Neural cell (in vitro differentiated cells): ENCODE results near the gene ZNF438. TPM values are rescaled to one million over a fixed set of nuclear protein-coding genes. Genes with fewer than 3 reads are reported as not detected.

Source experiments
- H2AFZ ChIP-seq: fragments of 200-600, 300-800 bp; sonication (generic), shearing (Covaris generic); 2 replicates; pipeline ENCODE4 v1.6.0; 2014; ENCODE audit warnings: low read depth, mild to moderate bottlenecking, antibody characterized with exemption, low read length, moderate library complexity
- H3F3A ChIP-seq: fragments of 200-600 bp; shearing (Covaris generic); 2 replicates; pipeline ENCODE4 v1.6.1; 2016; ENCODE audit warnings: mild to moderate bottlenecking, moderate library complexity, mixed read lengths, antibody characterized with exemption, low read length; ENCODE audit not compliant: insufficient read depth, poor library complexity, severe bottlenecking
- H3K27ac ChIP-seq: fragments of 200-600, 300-800 bp; sonication (generic), shearing (Covaris generic); 2 replicates; pipeline ENCODE4 v1.5.1; 2014; ENCODE audit warnings: mild to moderate bottlenecking, low read length, moderate library complexity
- H3K27me3 ChIP-seq: fragments of 300-800, 200-600 bp; sonication (generic), shearing (Covaris generic); 2 replicates; pipeline ENCODE4 v1.6.0; 2014; ENCODE audit warnings: mild to moderate bottlenecking, low read depth, low read length, moderate library complexity; ENCODE audit not compliant: insufficient read depth
- H3K36me3 ChIP-seq: fragments of 300-800, 200-600 bp; sonication (generic), shearing (Covaris generic); 2 replicates; pipeline ENCODE4 v1.5.1; 2014; ENCODE audit warnings: mild to moderate bottlenecking, antibody characterized with exemption, low read length, moderate library complexity; ENCODE audit not compliant: insufficient read depth
- H3K4me2 ChIP-seq: fragments of 300-800, 200-600 bp; sonication (generic), shearing (Covaris generic); 2 replicates; pipeline ENCODE4 v1.6.0; 2014; ENCODE audit warnings: mild to moderate bottlenecking, low read length
- H3K4me3 ChIP-seq: fragments of 300-800, 200-600 bp; sonication (generic), shearing (Covaris generic); 2 replicates; pipeline ENCODE4 v1.5.1; 2014; ENCODE audit warnings: mild to moderate bottlenecking, low read length, moderate library complexity
- H3K79me2 ChIP-seq: fragments of 200-600 bp; shearing (Covaris generic); replicated peaks from 2 replicates; pipeline ENCODE4 v1.6.0; 2014; ENCODE audit warnings: mild to moderate bottlenecking, low read length, moderate library complexity; ENCODE audit not compliant: insufficient read depth
- H3K9ac ChIP-seq: fragments of 300-800, 200-600 bp; sonication (generic), shearing (Covaris generic); 2 replicates; pipeline ENCODE4 v1.6.1; 2016; ENCODE audit warnings: mild to moderate bottlenecking, low read length, mixed read lengths
- H3K9me2 ChIP-seq: fragments of 200-600 bp; shearing (Covaris generic); 2 replicates; pipeline ENCODE4 v1.6.1; 2016; ENCODE audit warnings: mild to moderate bottlenecking, low read length, mixed read lengths; ENCODE audit not compliant: insufficient read depth
- H3K9me3 ChIP-seq: fragments of 200-600, 300-800 bp; sonication (generic), shearing (Covaris generic); 2 replicates; pipeline ENCODE4 v1.6.1; 2016; ENCODE audit warnings: mild to moderate bottlenecking, mixed run types, low read length, moderate library complexity, mixed read lengths
- H4K20me1 ChIP-seq: fragments of 200-600 bp; shearing (Covaris generic); 2 replicates; pipeline ENCODE4 v1.6.1; 2016; ENCODE audit warnings: mild to moderate bottlenecking, mixed run types; ENCODE audit not compliant: insufficient read depth
- CTCF ChIP-seq: fragments of 450-650 bp; IDR thresholded peaks from 2 replicates; pipeline ENCODE4 v1.5.1; 2014; ENCODE audit warnings: antibody characterized with exemption, mild to moderate bottlenecking, moderate library complexity; ENCODE audit not compliant: poor library complexity, severe bottlenecking
- EP300 ChIP-seq: fragments of 450-650 bp; conservative IDR thresholded peaks from 2 replicates; pipeline ENCODE4 v1.6.1; 2014; ENCODE audit warnings: antibody characterized with exemption, mild to moderate bottlenecking, moderate library complexity; ENCODE audit not compliant: poor library complexity, severe bottlenecking
- EZH2 ChIP-seq: fragments of 200-600, 300-800 bp; shearing (Covaris generic), sonication (generic); IDR thresholded peaks from 2 replicates; pipeline ENCODE4 v1.6.1; 2014; ENCODE audit warnings: antibody characterized with exemption, low read length, borderline replicate concordance, mild to moderate bottlenecking; ENCODE audit not compliant: insufficient read depth, poor library complexity, severe bottlenecking
- MXI1 ChIP-seq: fragments of 450-650 bp; conservative IDR thresholded peaks from 2 replicates; pipeline ENCODE4 v1.6.1; 2014; ENCODE audit warnings: antibody characterized with exemption, mild to moderate bottlenecking; ENCODE audit not compliant: poor library complexity, severe bottlenecking
- POLR2AphosphoS5 ChIP-seq: IDR thresholded peaks from 2 replicates; pipeline ENCODE4 v1.6.1; 2012
- RAD21 ChIP-seq: fragments of 450-650 bp; conservative IDR thresholded peaks from 2 replicates; pipeline ENCODE4 v1.6.1; 2014; ENCODE audit warnings: antibody characterized with exemption, mild to moderate bottlenecking, moderate library complexity
- REST ChIP-seq: IDR thresholded peaks from 2 replicates; pipeline ENCODE4 v1.6.1; 2012; ENCODE audit warnings: borderline replicate concordance
- SMC3 ChIP-seq: fragments of 450-650 bp; conservative IDR thresholded peaks from 2 replicates; pipeline ENCODE4 v1.6.1; 2014; ENCODE audit warnings: antibody characterized with exemption, mild to moderate bottlenecking, moderate library complexity; ENCODE audit not compliant: poor library complexity
- TAF1 ChIP-seq: IDR thresholded peaks from 2 replicates; pipeline ENCODE4 v1.6.1; 2012; ENCODE audit warnings: low read depth
- polyA plus RNA-seq: library from polyadenylated mRNA; depleted of rRNA; stranded (reverse); fragments of >200 nt; gene quantifications from 2 replicates; pipeline ENCODE4 v1.2.3, GENCODE V29; 2014

The ZNF438 gene
- polyA plus RNA-seq, 1 donor from 2014 or later = 0.78 TPM

GRCh38 chr10:31037749-31038148, 6.1 kb upstream of the ZNF438 start:
- Histone ChIP-seq H3K9me3 (no peaks in the 10 kb centered on the region), H3K9ac (no peak overlapping the region), H4K20me1 (no peaks in the 10 kb centered on the region), H3K4me2 (no peak overlapping the region), H3K27me3 (no peaks in the 10 kb centered on the region), H3K27ac (no peak overlapping the region), H3K79me2 (no peaks in the 10 kb centered on the region), H2AFZ (no peak overlapping the region), H3K9me2 (no peaks in the 10 kb centered on the region), H3F3A (no peaks in the 10 kb centered on the region), H3K4me3 (no peak overlapping the region), H3K36me3 (no peaks in the 10 kb centered on the region)
- no peak for TF ChIP-seq REST
- no peak for TF ChIP-seq EP300
- no peak for TF ChIP-seq CTCF
- TF ChIP-seq TAF1 = no peak
- TF ChIP-seq RAD21 = no peak
- no peak for TF ChIP-seq MXI1

GRCh38 chr10:31036209-31036608, 4.5 kb upstream of the ZNF438 start:
- no peaks in the 10 kb centered on the region for H3F3A ChIP-seq
- H3K4me2 ChIP-seq = no peak overlapping the region
- TF ChIP-seq EZH2 (no peak), RAD21 (no peak)
- H3K36me3 ChIP-seq = no peaks in the 10 kb centered on the region
- H3K79me2 ChIP-seq = no peaks in the 10 kb centered on the region
- H3K9ac ChIP-seq = no peak overlapping the region
- no peaks in the 10 kb centered on the region for H3K9me2 ChIP-seq
- no peak overlapping the region for H2AFZ ChIP-seq
- H3K4me3 ChIP-seq = no peak overlapping the region
- no peak overlapping the region for H3K27ac ChIP-seq
- H3K27me3 ChIP-seq = no peaks in the 10 kb centered on the region
- H4K20me1 ChIP-seq = no peaks in the 10 kb centered on the region
- H3K9me3 ChIP-seq = no peaks in the 10 kb centered on the region

GRCh38 chr10:31035266-31035798, 3.7 kb upstream of the ZNF438 start:
- no peaks in the 10 kb centered on the region for H3K9me2 ChIP-seq
- no peaks in the 10 kb centered on the region for H3K9me3 ChIP-seq
- H3K36me3 ChIP-seq = no peaks in the 10 kb centered on the region
- H3K79me2 ChIP-seq = no peaks in the 10 kb centered on the region
- H3K4me3 ChIP-seq = no peak overlapping the region
- H4K20me1 ChIP-seq = no peaks in the 10 kb centered on the region
- no peak overlapping the region for H3K4me2 ChIP-seq
- H3K27me3 ChIP-seq = no peaks in the 10 kb centered on the region
- TF ChIP-seq TAF1 (no peak), SMC3 (no peak), CTCF (no peak), EZH2 (no peak), POLR2AphosphoS5 (no peak), REST (no peak), RAD21 (no peak), EP300 (no peak), MXI1 (no peak)
- no peak overlapping the region for H2AFZ ChIP-seq
- no peaks in the 10 kb centered on the region for H3F3A ChIP-seq
- H3K9ac ChIP-seq = no peak overlapping the region
- H3K27ac ChIP-seq = no peak overlapping the region
